Activated CD4-positive, CD25-positive, alpha-beta regulatory T cell treated with anti-CD3 and anti-CD28 coated beads, Interleukin-2, amount 50 U/mL, for 24 hours (primary cell): Measurements from ENCODE around the gene PRODH2.

Source experiments
- ATAC-seq, 2 donors: fragments of 150-1000 bp; cut with Tn5 transposase; one replicate each; pipeline ENCODE4 v1.10.0; 2021; ENCODE audit warnings: mild to moderate bottlenecking in 1 of 2, moderate library complexity in 1 of 2

PRODH2 gene

DNA sequence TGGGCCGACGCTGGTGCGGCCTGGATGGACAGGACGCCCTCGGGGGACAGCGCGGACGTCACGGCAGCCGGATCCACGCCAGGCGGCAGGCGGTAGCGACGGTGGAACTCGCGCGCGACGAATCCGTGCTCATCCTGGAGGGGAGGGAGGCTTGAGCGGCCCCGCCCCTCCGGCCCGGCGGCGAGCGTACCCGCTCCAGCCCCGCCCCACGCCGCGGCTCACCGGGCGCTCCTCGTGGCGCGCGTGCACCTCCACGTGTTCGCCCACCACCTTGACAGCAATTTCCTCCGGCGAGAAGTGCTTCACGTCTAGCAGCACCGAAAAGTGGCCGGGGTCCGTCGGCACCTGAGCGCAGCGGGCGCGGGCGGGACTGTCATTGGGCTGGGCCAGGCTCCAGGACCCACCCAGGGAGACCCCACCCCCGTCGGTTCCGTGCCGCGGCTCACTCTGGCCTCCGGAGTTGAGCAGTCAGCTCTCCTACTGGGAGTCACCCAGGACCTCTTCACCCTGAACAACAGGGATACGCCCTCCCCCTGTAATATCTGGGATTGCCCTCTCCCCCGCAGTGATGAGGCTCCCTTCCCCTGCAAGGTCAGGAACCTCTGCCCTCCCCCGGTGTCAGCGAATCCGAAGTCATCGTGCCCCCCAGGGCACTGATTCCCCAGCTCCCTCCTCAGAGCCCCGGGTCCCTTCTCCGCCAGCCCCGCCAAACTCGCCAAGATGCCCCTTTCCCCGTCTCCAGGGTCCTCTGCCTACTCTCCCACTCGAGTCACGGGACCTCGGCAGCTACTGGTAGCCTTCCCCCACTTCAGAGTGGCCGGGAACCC, 56.9 kb downstream of the PRODH2 start:
- ATAC-seq: no peak

DNA sequence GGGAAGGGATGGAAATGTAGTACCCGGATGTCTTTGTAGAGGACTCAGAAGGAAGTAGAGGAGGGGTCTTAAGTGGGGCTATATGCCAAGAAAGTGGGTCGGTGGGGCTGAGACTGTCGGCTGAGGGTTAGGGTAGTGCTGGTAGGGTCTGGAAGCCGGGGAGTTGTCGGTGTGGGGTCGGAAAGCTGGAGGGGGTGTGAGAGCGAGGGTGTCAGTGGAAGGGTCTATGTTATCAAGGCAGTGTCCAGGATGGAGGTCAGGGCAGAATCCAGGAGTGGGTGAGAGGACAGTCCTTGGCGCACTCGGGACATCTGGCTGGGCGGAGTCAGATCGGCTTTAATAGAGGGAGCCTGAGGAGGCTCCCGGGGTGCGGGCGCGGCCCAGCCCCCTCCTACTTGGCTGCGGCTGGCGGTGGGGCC, 57.5 kb downstream of the PRODH2 start:
- no peak for ATAC-seq

DNA sequence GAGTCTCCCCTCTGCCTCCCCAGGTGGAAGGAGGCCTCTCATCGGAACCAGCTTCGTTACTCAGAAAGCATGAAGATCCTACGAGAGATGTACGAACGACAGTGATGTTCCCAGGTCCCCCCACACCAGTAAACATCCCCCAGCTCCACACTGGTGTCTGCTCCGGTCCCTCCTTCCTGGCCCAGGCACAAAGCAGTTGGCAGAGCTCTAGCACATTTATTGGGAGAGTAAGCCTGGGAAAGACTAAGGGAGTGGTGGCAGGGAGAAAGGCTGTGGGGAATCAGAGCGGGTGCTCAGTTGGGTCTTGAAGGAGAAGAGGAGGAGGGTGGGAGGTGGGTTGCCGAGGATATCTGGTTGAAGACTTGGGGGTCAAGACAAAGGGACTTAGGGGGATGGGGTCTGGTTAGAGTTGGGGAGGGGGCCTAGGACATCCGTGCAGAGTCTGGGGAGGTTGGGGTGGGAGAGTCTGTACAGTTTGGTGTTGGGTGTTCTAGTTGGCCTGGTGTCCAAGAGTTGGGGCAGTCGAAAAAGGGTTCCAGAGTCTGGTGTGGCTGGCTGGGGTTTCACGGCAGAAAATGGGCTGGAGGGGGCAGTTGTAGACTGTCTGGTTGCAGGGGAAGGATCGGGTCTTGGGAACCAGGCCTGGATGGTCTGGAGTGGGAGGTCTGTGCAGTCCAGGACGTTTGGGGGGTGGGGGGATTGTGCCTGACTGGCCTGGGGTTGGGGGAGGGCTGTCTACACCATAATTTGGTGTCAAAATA, 58.1 kb downstream of the PRODH2 start:
- no peak for ATAC-seq

GRCh38 chr19:35753634-35754369, 58.8 kb downstream of the PRODH2 start:
- no peak for ATAC-seq

DNA sequence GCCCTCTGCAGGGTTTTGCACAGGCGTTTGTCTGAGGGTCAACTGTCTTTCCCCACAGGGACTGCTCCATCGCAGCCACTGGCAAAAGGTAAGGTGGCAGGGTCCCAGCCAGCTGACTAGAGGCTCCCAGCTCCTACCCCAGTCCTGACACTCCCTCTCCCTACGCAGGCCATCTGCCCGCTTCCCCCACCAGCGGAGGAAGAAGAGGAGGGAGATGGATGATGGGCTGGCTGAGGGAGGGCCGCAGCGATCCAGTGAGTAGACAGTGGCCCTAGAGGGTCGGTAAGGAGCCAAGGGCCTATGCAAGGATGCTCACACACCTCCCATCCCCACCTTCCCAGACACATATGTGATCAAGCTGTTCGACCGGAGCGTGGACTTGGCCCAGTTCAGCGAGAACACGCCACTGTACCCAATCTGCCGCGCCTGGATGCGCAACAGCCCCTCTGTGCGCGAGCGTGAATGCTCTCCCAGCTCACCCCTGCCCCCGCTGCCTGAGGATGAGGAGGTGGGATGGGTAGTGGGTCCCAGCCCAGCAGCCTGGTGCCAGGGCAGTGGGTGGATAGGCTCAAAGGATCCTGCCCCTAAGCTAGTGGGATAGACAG, 59.8 kb downstream of the PRODH2 start:
- ATAC-seq: no peak

DNA sequence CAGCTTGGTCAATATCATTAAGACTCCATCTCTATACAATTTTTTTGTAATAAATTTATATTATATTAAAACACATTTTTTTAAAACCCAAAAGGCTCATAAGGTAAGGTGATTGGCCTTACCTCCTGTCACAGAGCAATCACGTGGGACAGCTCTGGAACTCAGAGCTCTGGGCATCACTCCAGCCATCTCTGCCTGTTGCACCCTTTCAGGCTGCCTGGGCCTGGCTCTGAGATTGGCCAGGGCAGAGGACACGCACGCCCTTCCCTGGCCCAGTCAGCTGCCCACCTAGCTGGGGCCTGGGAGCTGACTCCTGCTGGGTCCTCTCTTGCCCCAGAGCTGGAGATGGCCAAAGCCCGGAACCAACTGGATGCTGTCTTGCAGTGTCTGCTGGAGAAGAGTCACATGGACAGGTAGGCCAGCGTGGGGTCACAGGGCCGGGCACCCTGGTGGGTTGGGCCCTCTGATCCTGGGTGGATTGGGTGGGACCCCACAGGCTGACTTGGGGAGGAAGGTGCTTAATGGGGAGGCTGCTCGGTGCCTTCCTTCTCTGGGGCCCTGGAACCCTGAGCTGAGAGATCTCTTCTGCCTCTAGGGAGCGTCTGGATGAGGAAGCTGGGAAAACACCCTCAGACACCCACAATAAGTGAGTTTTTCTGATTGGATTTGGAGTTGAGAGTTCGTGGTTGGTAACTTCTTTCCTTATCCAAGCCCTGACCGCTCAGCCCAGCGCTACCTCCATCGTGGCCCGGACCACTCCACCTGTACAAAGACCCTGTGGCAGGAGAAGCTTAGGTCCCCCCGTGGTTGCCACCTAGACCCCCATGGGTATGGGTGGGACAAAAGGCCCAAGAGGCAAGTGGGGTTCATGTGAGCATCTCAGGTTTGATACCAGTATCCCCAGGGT, 60.6 kb downstream of the PRODH2 start:
- no peak for ATAC-seq

DNA sequence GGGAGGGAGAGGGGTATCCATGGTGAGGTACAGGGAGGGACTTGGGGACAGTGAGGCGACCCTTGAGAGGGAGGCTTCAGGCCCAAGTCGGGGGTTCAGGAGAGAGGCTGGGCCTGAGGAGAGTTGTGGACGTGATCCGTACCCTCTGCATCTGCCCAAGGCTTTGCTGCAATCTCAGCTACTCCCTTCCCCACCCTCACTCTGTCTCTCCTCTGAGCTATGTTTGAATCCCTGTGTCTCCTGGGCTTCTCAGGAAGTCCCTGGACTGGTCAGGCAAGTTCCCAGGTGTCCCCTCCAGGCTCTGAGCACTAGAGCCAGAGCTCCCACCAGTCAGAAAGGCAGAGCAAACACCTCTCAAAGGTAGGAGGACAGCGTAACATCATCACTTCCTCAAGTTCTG, 62.5 kb downstream of the PRODH2 start:
- ATAC-seq: no peak
